Measurements from ENCODE around the gene SLC45A3.

- TF ChIP-seq POLR2A (IDR thresholded peaks at IDR 0.05; ENCODE audit: borderline replicate concordance, extremely low read depth, insufficient read depth, insufficient read length) (no peak), RAD21 (IDR thresholded peaks at IDR 0.05; ENCODE audit: low read depth) (no peak)
Measured at GRCh38 chr1:205656236-205656635, 24.1 kb downstream of the SLC45A3 start.
